Uterus (tissue), 2 donors: ENCODE results near the gene MLPH.

Source experiments
- CTCF ChIP-seq, 4 experiments: fragments of 200-600 bp in 2 of 4; fragments of 450-650 bp in 2 of 4; sonication (generic) in 2 of 4; IDR thresholded peaks; one replicate each; pipeline ENCODE4 v1.5.1; 2016 to 2019; ENCODE audit warnings: antibody characterized with exemption in 4 of 4, mild to moderate bottlenecking in 2 of 4, moderate library complexity in 1 of 4
- POLR2A ChIP-seq, 2 donors: fragments of 450-650 bp; IDR thresholded peaks; one replicate each; pipeline ENCODE4 v1.6.1; 2016; ENCODE audit warnings: antibody characterized with exemption in 2 of 2, mild to moderate bottlenecking in 1 of 2, moderate library complexity in 1 of 2

- TF ChIP-seq POLR2A (IDR thresholded peaks at IDR 0.05): no peak
- TF ChIP-seq CTCF (IDR thresholded peaks at IDR 0.05): no peak
Measured at GRCh38 chr2:237520290-237520689, 33.2 kb downstream of the MLPH start.
